ENCODE data around the gene GJD4. TPM values are rescaled to one million over a fixed set of nuclear protein-coding genes. Genes with fewer than 3 reads are reported as not detected.

The GJD4 gene
- total and polyA plus RNA-seq, 10 donors, result 0.03 to 0.10 TPM; not detected in 8

DNA sequence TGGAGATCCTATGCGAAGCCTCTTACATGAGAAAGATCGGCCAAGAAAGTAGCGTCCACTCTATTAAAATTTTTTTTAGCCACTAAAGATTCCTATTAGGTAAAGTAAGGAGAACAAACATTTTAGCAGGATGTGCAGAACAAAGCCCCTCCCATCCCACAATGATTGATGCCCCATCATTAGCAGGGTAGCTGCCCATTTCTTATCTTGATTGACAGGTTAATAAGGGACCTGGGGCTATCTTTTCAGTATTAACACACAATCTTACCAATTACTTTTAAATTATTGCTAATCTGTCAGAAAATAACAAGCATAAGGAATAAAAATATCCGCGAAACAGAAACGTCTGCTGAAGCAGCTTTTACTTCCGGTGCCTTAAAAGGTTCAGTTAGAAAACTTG lies 31.8 kb downstream of the GJD4 start:
- peak overlapping the region in 2 of 8 donors; percentile 6 to 16 for H3K27ac ChIP-seq
- intact Hi-C loops (cut with DNase I; ENCODE audit: low total_unique reads), result loop anchor here (5.0 to 10.0 kb wide), 2 partner anchors 1140 to 1248 kb away; no protein-coding TSS in a partner anchor
- WGBS, 5 donors, result 30 to 37% (median 32%) methylated on average over 7 of the region's 7 CpGs
- no peak for DNase-seq
- H3K27me3 ChIP-seq (replicated peaks in 1 of 7), result peaks cover 0 to 68% (median 14%) of the 10 kb centered on the region in 7 donors
- peak overlapping the region in 5 of 8 donors; percentile 8 to 88 (median 35) for H3K4me3 ChIP-seq
- TF ChIP-seq, protein P1, sequence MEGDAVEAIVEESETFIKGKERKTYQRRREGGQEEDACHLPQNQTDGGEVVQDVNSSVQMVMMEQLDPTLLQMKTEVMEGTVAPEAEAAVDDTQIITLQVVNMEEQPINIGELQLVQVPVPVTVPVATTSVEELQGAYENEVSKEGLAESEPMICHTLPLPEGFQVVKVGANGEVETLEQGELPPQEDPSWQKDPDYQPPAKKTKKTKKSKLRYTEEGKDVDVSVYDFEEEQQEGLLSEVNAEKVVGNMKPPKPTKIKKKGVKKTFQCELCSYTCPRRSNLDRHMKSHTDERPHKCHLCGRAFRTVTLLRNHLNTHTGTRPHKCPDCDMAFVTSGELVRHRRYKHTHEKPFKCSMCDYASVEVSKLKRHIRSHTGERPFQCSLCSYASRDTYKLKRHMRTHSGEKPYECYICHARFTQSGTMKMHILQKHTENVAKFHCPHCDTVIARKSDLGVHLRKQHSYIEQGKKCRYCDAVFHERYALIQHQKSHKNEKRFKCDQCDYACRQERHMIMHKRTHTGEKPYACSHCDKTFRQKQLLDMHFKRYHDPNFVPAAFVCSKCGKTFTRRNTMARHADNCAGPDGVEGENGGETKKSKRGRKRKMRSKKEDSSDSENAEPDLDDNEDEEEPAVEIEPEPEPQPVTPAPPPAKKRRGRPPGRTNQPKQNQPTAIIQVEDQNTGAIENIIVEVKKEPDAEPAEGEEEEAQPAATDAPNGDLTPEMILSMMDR (IDR thresholded peaks at IDR 0.05 in 8 of 11, conservative IDR thresholded peaks at IDR 0.05 in 3 of 11), result no peak
- TF ChIP-seq POLR2A (IDR thresholded peaks at IDR 0.05) (no peak), POLR2AphosphoS5 (IDR thresholded peaks at IDR 0.05) (no peak)
- H3K9me3 ChIP-seq, result no peaks in the 10 kb centered on the region
- peaks cover 0 to 57% (median 34%) of the 10 kb centered on the region in 6 donors for H3K4me1 ChIP-seq
- H3K36me3 ChIP-seq, result no peaks in the 10 kb centered on the region

DNA sequence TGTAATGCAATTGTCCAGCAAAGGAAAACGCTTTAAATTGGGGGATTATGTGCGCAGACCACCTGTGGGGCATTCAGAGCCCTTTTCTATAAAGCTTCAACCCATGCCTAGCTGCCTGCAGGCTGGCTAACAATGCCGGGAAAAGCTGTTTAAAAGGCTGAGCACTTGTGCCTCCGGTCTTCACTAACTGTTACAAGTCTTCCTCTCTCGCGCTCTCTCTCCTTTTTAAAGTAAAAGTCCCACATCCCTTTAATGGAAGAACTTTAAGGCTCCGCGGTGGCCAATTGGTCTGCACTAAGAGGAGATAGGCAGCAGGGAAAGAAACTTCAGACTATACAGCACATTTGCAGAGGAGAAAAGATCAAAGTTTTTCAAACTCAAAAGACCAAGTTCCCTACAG lies 32.3 kb downstream of the GJD4 start:
- H3K36me3 ChIP-seq, result no peaks in the 10 kb centered on the region
- intact Hi-C loops (cut with DNase I; ENCODE audit: low total_unique reads), result loop anchor here (5.0 to 10.0 kb wide), 2 partner anchors 1140 to 1247 kb away; no protein-coding TSS in a partner anchor
- H3K4me3 ChIP-seq, result peak overlapping the region in 6 of 8 donors; percentile 3 to 88 (median 27)
- TF ChIP-seq POLR2AphosphoS5 (IDR thresholded peaks at IDR 0.05) (no peak), POLR2A (IDR thresholded peaks at IDR 0.05) (no peak)
- TF ChIP-seq, protein P1 (IDR thresholded peaks at IDR 0.05 in 8 of 11, conservative IDR thresholded peaks at IDR 0.05 in 3 of 11), result no peak
- peak overlapping the region in 2 of 8 donors; percentile 6 to 16 for H3K27ac ChIP-seq
- no peak for DNase-seq
- WGBS, 5 donors, result 27 to 39% (median 32%) methylated on average over 8 of the region's 8 CpGs
- H3K4me1 ChIP-seq, result peaks cover 0 to 62% (median 38%) of the 10 kb centered on the region in 6 donors
- H3K9me3 ChIP-seq, result no peaks in the 10 kb centered on the region
- peaks cover 0 to 73% (median 16%) of the 10 kb centered on the region in 7 donors for H3K27me3 ChIP-seq (replicated peaks in 1 of 7)

DNA sequence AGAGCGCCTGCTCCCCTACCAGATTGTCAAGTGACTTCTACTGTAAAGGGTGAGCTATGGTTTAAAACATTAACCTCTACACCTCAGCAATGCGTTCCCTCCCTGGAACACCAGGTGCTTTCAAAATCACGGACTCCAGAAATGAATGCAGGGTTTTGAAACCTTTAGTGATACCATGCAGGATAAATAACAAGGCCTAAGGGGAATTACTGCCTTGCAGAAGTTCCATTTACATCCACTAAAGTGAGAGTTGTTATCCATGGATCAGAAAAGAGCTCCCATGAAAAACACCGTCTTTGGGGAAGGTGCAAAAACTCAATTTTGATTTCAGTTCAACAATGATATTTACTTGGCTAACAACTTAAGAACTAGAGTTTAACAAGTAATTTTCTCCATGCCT lies 33.0 kb downstream of the GJD4 start:
- Histone ChIP-seq H3K9me3 (no peaks in the 10 kb centered on the region), H3K36me3 (no peaks in the 10 kb centered on the region), H3K4me3 (peak overlapping the region in 5 of 8 donors; percentile 8 to 88 (median 35)), H3K27me3 (replicated peaks in 1 of 7) (peaks cover 0 to 80% (median 20%) of the 10 kb centered on the region in 7 donors), H3K27ac (peak overlapping the region in 2 of 8 donors; percentile 6 to 19), H3K4me1 (peaks cover 4 to 68% (median 44%) of the 10 kb centered on the region in 6 donors)
- WGBS, 5 donors, result 82 to 99% (median 89%) methylated on average over 4 of the region's 4 CpGs
- intact Hi-C loops (cut with DNase I; ENCODE audit: low total_unique reads), result loop anchor here (5.0 to 10.0 kb wide), 2 partner anchors 1139 to 1247 kb away; no protein-coding TSS in a partner anchor
- DNase-seq, result no peak
- TF ChIP-seq, protein P1 (IDR thresholded peaks at IDR 0.05 in 8 of 11, conservative IDR thresholded peaks at IDR 0.05 in 3 of 11), result no peak
- TF ChIP-seq POLR2A (IDR thresholded peaks at IDR 0.05) (no peak), POLR2AphosphoS5 (IDR thresholded peaks at IDR 0.05) (no peak)

DNA sequence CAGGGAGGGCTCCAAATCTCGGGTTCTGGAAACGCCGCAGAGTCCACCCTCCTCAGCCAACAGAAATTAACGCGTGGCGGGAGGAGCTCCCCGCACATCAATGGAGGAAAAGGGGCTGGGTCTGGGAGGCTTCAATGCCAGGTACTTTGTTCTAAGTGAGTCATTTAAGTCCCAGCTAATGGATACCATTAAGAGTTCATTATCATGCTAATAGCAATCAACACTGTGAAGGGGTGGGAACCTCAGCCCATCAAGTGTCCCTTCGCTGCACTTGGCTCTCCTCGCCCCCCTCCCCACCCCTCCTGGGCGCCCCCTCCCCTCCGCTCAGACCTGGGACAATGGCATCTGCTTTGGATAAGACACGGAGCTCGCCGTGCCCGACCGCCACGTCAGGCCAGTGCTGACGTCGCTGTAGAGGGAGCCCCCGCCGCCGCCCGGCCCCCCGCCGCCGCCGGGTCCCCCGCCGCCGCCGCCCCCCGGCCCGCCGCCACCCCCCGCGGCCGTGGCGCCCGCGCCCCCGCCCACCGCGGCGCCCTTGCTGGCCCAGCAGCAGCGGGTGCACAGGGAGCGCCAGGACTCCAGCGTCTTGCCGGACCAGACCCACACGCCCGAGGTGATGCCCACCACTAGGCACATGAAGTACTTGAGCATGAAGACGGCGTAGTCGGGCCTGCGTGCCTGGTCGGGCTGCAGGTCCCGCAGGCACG lies 34.0 kb downstream of the GJD4 start:
- Histone ChIP-seq H3K36me3 (no peaks in the 10 kb centered on the region), H3K27me3 (replicated peaks in 1 of 7) (peaks cover 0 to 90% (median 22%) of the 10 kb centered on the region in 7 donors), H3K4me1 (peaks cover 8 to 79% (median 55%) of the 10 kb centered on the region in 6 donors), H3K9me3 (no peaks in the 10 kb centered on the region), H3K27ac (peak overlapping the region in 2 of 8 donors; percentile 19 to 26), H3K4me3 (peak overlapping the region; percentile 23 to 94 (median 68))
- no peak for TF ChIP-seq POLR2A (IDR thresholded peaks at IDR 0.05)
- DNase-seq, result no peak
- intact Hi-C loops (cut with DNase I; ENCODE audit: low total_unique reads), result loop anchor here (5.0 to 10.0 kb wide), 2 partner anchors 1138 to 1246 kb away; no protein-coding TSS in a partner anchor
- 20 to 39% (median 35%) methylated on average over 13 to 57 of the region's 57 CpGs for WGBS, 5 donors
